CD14-positive monocyte (primary cell): Measurements from ENCODE around the gene IRS2. TPM values are rescaled to one million over a fixed set of nuclear protein-coding genes. Genes with fewer than 3 reads are reported as not detected.
"Not testable (repeated sequence)": the region's sequence is repeated elsewhere in the genome, so short reads cannot be mapped to it uniquely, and the experiment has no call there.

Source experiments
- DNase-seq, 3 donors: peaks; one replicate each; pipeline ENCODE4 v3.0.0-alpha.2; 2011 to 2022
- H2AFZ ChIP-seq: 2 replicates; pipeline ENCODE4 v1.6.0; 2012; ENCODE audit warnings: mild to moderate bottlenecking, low read depth, low read length, inconsistent platforms; ENCODE audit not compliant: insufficient read depth, poor library complexity, severe bottlenecking
- H3K27ac ChIP-seq, 2 donors: 1 replicate in 1 of 2; 2 replicates in 1 of 2; pipeline ENCODE4 v1.5.1; 2012 to 2013; ENCODE audit warnings: low read length in 2 of 2, control low read depth in 1 of 2, inconsistent platforms in 1 of 2, low read depth in 1 of 2, mild to moderate bottlenecking in 1 of 2
- H3K27me3 ChIP-seq, 2 donors: one replicate each; pipeline versions ENCODE4 v1.6.0 to v1.6.1; 2011 to 2013; ENCODE audit warnings: low read length in 2 of 2; ENCODE audit not compliant: control insufficient read depth in 2 of 2, insufficient read depth in 2 of 2
- H3K36me3 ChIP-seq, 2 donors: replicated peaks in 1 of 2; 1 replicate in 1 of 2; 2 replicates in 1 of 2; pipeline versions ENCODE4 v1.5.1 to v1.6.1; 2012 to 2013; ENCODE audit warnings: low read length in 2 of 2, control low read depth in 1 of 2, inconsistent platforms in 1 of 2, mild to moderate bottlenecking in 1 of 2; ENCODE audit not compliant: insufficient read depth in 2 of 2, control insufficient read depth in 1 of 2
- H3K4me1 ChIP-seq, 2 donors: 1 replicate in 1 of 2; 2 replicates in 1 of 2; pipeline versions ENCODE4 v1.5.1 to v1.6.1; 2012 to 2013; ENCODE audit warnings: low read length in 2 of 2, control low read depth in 1 of 2, inconsistent platforms in 1 of 2, mild to moderate bottlenecking in 1 of 2, moderate library complexity in 1 of 2; ENCODE audit not compliant: insufficient read depth in 2 of 2, control insufficient read depth in 1 of 2
- H3K4me2 ChIP-seq: replicated peaks from 2 replicates; pipeline ENCODE3; 2012; ENCODE audit warnings: low read length, moderate library complexity, mild to moderate bottlenecking; ENCODE audit not compliant: poor library complexity, severe bottlenecking; ENCODE audit errors: extremely low read depth
- H3K4me3 ChIP-seq, 3 experiments: fragments of 200-600 bp in 1 of 3; sonication (generic) in 1 of 3; replicated peaks in 1 of 3; 1 replicate in 2 of 3; 2 replicates in 1 of 3; pipeline ENCODE4 v1.5.1; 2011 to 2013; ENCODE audit warnings: low read length in 3 of 3, mild to moderate bottlenecking in 3 of 3, control low read depth in 2 of 3, low read depth in 2 of 3, inconsistent platforms in 1 of 3, moderate library complexity in 1 of 3
- H3K79me2 ChIP-seq: 2 replicates; pipeline ENCODE4 v1.6.0; 2012; ENCODE audit warnings: mild to moderate bottlenecking, control low read depth, inconsistent platforms, low read length, moderate library complexity; ENCODE audit not compliant: insufficient read depth
- H3K9ac ChIP-seq: 2 replicates; pipeline ENCODE4 v1.6.0; 2017; ENCODE audit warnings: low read length, mild to moderate bottlenecking; ENCODE audit not compliant: insufficient read depth, poor library complexity, severe bottlenecking
- H3K9me3 ChIP-seq, 2 donors: replicated peaks in 1 of 2; 1 replicate in 1 of 2; 2 replicates in 1 of 2; pipeline versions ENCODE4 v1.5.1 to v1.6.1; 2012 to 2013; ENCODE audit warnings: low read length in 2 of 2, control low read depth in 1 of 2; ENCODE audit not compliant: control insufficient read depth in 1 of 2, insufficient read depth in 1 of 2
- H4K20me1 ChIP-seq: 2 replicates; pipeline ENCODE4 v1.6.0; 2012; ENCODE audit warnings: mild to moderate bottlenecking, low read length, control low read depth, moderate library complexity; ENCODE audit not compliant: insufficient read depth
- H3K27ac Mint-ChIP-seq, 7 donors: one replicate each; pipeline ENCODE4 v1.8.0; 2020; ENCODE audit warnings: mild to moderate bottlenecking in 7 of 7, mixed read lengths in 7 of 7, moderate library complexity in 6 of 7, inconsistent platforms in 2 of 7
- H3K27me3 Mint-ChIP-seq, 3 donors: one replicate each; pipeline ENCODE4 v1.8.0; 2021 to 2022; ENCODE audit warnings: low read depth in 3 of 3, mild to moderate bottlenecking in 3 of 3, mixed read lengths in 3 of 3, moderate library complexity in 3 of 3, inconsistent platforms in 1 of 3
- H3K36me3 Mint-ChIP-seq, 2 donors: one replicate each; pipeline ENCODE4 v1.8.0; 2020; ENCODE audit warnings: mixed read lengths in 2 of 2, inconsistent platforms in 1 of 2, mild to moderate bottlenecking in 1 of 2
- H3K4me1 Mint-ChIP-seq: one replicate; pipeline ENCODE4 v1.8.0; 2020; ENCODE audit warnings: mild to moderate bottlenecking, mixed read lengths
- H3K4me3 Mint-ChIP-seq, 2 donors: one replicate each; pipeline ENCODE4 v1.8.0; 2020; ENCODE audit warnings: mild to moderate bottlenecking in 2 of 2, mixed read lengths in 2 of 2, moderate library complexity in 1 of 2
- H3K9me3 Mint-ChIP-seq, 7 donors: one replicate each; pipeline ENCODE4 v1.8.0; 2020 to 2022; ENCODE audit warnings: mixed read lengths in 7 of 7, mild to moderate bottlenecking in 6 of 7, moderate library complexity in 6 of 7, inconsistent platforms in 2 of 7
- CTCF ChIP-seq: fragments of 200-600 bp; IDR thresholded peaks from one replicate; pipeline ENCODE4 v1.8.0; 2022; ENCODE audit warnings: antibody characterized with exemption, mild to moderate bottlenecking
- WGBS: methylation state at CpG from one replicate; pipeline ENCODE4 v1.1.5; 2013; ENCODE audit warnings: missing lambda C conversion rate; ENCODE audit not compliant: insufficient coverage; 5-methylcytosine and 5-hydroxymethylcytosine counted together
- intact Hi-C, 2 donors: fragments of 100-400 bp; cut with micrococcal nuclease; formaldehyde crosslinking; loops; one replicate each; pipeline versions ENCODE4 v1.15.0 to v1.15.1; 2023
- polyA plus RNA-seq, 3 donors: library from polyadenylated mRNA; depleted of rRNA in 1 of 3; unstranded in 2 of 3; stranded (reverse) in 1 of 3; fragments of 300-500 nt in 2 of 3; fragments of >200 nt in 1 of 3; fragmentation: Illumina TruSeq in 2 of 3; gene quantifications; 1 replicate in 2 of 3; 2 replicates in 1 of 3; pipeline ENCODE4 v1.2.3, GENCODE V29; 2012 to 2021

Gene IRS2
- polyA plus RNA-seq, 3 donors, result 2.4 to 27.1 (median 3.5) TPM

DNA sequence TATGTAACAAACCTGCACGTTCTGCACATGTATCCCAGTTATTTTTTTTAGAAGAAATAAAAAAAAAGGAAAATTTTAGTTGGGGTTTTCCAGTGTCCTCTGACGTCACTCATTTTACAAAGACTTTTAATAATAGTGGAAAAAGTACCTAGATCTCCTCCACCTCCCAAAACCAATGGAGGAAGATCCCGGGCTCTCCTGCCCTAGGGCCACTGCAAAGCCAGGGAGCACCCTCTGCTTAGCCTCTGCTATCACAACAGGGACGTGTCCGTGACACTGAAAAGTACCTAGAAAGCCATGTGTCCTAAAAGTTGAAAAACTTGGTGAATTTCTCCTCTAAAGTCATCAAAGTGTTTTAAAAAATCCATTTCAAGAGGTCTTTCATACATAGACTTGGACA is 46.7 kb upstream of the IRS2 start:
- Mint-ChIP-seq H3K27ac (no peak overlapping the region), H3K27me3 (peaks cover 0 to 10% (median 3%) of the 10 kb centered on the region in 3 donors)
- intact Hi-C loops, result no loop called here

GRCh38 chr13:109828591-109829316 is 42.4 kb upstream of the IRS2 start:
- intact Hi-C loops, H3K9me3 ChIP-seq, H2AFZ ChIP-seq, H3K36me3 Mint-ChIP-seq, DNase-seq, H3K36me3 ChIP-seq, H3K27ac ChIP-seq, H3K4me3 ChIP-seq, H3K27me3 ChIP-seq, H4K20me1 ChIP-seq, H3K79me2 ChIP-seq, H3K4me3 Mint-ChIP-seq, H3K4me1 Mint-ChIP-seq, H3K4me2 ChIP-seq, H3K9ac ChIP-seq, H3K4me1 ChIP-seq: not testable (repeated sequence)
- H3K27ac Mint-ChIP-seq, result peak overlapping the region in 1 of 7 donors; percentile 36
- peaks cover 0 to 10% (median 3%) of the 10 kb centered on the region in 3 donors for H3K27me3 Mint-ChIP-seq
- peaks cover 5 to 14% (median 6%) of the 10 kb centered on the region in 7 donors for H3K9me3 Mint-ChIP-seq
- 93% methylated on average over 5 of the region's 11 CpGs for WGBS

More for the DNA sequence above, 46.7 kb upstream of the IRS2 start:
- TF ChIP-seq CTCF, result no peak
- H2AFZ ChIP-seq, result no peak overlapping the region
- H3K9ac ChIP-seq, result no peak overlapping the region
- no peak overlapping the region for H3K4me3 Mint-ChIP-seq
- no peaks in the 10 kb centered on the region for H3K27me3 ChIP-seq
- no peaks in the 10 kb centered on the region for H3K9me3 ChIP-seq
- no peaks in the 10 kb centered on the region for H3K36me3 Mint-ChIP-seq
- H3K79me2 ChIP-seq, result no peaks in the 10 kb centered on the region
- no peaks in the 10 kb centered on the region for H3K4me1 ChIP-seq
- no peak for DNase-seq
- H3K4me1 Mint-ChIP-seq, result no peaks in the 10 kb centered on the region
- H4K20me1 ChIP-seq, result no peaks in the 10 kb centered on the region
- H3K36me3 ChIP-seq, result no peaks in the 10 kb centered on the region
- H3K9me3 Mint-ChIP-seq, result peaks cover 0 to 5% (median 4%) of the 10 kb centered on the region in 7 donors
- no peak overlapping the region for H3K4me3 ChIP-seq
- 100% methylated on average over 2 of the region's 5 CpGs for WGBS
- no peak overlapping the region for H3K4me2 ChIP-seq
- H3K27ac ChIP-seq, result no peak overlapping the region

DNA sequence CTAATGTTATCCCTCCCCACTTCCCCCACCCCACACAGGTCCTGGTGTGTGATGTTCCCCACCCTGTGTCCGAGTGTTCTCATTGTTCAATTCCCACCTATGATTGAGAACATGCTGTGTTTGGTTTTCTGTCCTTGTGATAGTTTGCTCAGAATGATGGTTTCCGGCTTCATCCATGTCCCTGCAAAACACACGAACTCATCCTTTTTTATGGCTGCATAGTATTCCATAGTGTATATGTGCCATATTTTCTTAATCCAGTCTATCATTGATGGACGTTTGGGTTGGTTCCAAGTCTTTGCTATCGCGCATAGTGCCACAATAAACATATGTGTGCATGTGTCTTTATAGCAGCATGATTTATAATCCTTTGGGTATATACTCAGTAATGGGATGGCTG is 36.8 kb upstream of the IRS2 start:
- H3K27me3 Mint-ChIP-seq, H3K27me3 ChIP-seq, H4K20me1 ChIP-seq, H3K4me3 Mint-ChIP-seq, H3K27ac Mint-ChIP-seq, H3K36me3 Mint-ChIP-seq, H3K9ac ChIP-seq, H3K4me3 ChIP-seq, DNase-seq, H3K4me1 ChIP-seq, H2AFZ ChIP-seq, H3K9me3 ChIP-seq, H3K79me2 ChIP-seq, H3K4me2 ChIP-seq, H3K36me3 ChIP-seq, intact Hi-C loops, H3K4me1 Mint-ChIP-seq, H3K27ac ChIP-seq: not testable (repeated sequence)
- H3K9me3 Mint-ChIP-seq, result peaks cover 0 to 17% (median 4%) of the 10 kb centered on the region in 7 donors
- WGBS, result no CpG with 5 or more reads among the region's 6 CpGs
